Stomach (tissue), 4 donors: ENCODE results near the gene PSME1.

Experiments used
- CTCF ChIP-seq, 7 experiments: fragments of 450-650 bp in 4 of 7; fragments of 200-600 bp in 3 of 7; sonication (generic) in 3 of 7; IDR thresholded peaks; one replicate each; pipeline ENCODE4 v1.5.1; 2016 to 2019; ENCODE audit warnings: antibody characterized with exemption in 7 of 7, control low read depth in 2 of 7, mild to moderate bottlenecking in 1 of 7
- EP300 ChIP-seq: sonication (generic); formaldehyde crosslinking; IDR thresholded peaks from one replicate; pipeline ENCODE4 v1.6.1; 2017; ENCODE audit warnings: antibody characterized with exemption
- POLR2AphosphoS5 ChIP-seq, 3 donors: sonication (generic); formaldehyde crosslinking; IDR thresholded peaks; one replicate each; pipeline ENCODE4 v1.6.1; 2016; ENCODE audit warnings: antibody characterized with exemption in 3 of 3

- TF ChIP-seq POLR2AphosphoS5 (IDR thresholded peaks at IDR 0.05) (peak; percentile 6 to 71 (median 49)), EP300 (no peak), CTCF (IDR thresholded peaks at IDR 0.05) (peak in 1 of 7 experiments; percentile 11)
These were observed 35.6 kb downstream of the PSME1 start, which contains the start of gene REC8 for GRCh38 chr14:24171422-24172260.
